ENCODE results near the gene TRPM1.

- no peak for TF ChIP-seq YY1 (IDR thresholded peaks at IDR 0.05; ENCODE audit: insufficient read depth, insufficient read length)
- TF ChIP-seq ZNF274 (IDR thresholded peaks at IDR 0.05; ENCODE audit: low read depth, low read length): no peak
- TF ChIP-seq SUZ12 (IDR thresholded peaks at IDR 0.05; ENCODE audit: extremely low read depth, insufficient read depth, insufficient read length): no peak
Measured at GRCh38 chr15:30969724-30970123, 131.8 kb downstream of the TRPM1 start.
